Superior temporal gyrus (tissue), 1 donor: ENCODE data around the gene MXI1.
"Not testable (repeated sequence)": the region's sequence is repeated elsewhere in the genome, so short reads cannot be mapped to it uniquely, and the experiment has no call there.

Experiments used
- DNase-seq: peaks from one replicate; pipeline ENCODE4 v3.0.0-alpha.2; 2016; ENCODE audit errors: extremely low spot score

Gene MXI1

DNA sequence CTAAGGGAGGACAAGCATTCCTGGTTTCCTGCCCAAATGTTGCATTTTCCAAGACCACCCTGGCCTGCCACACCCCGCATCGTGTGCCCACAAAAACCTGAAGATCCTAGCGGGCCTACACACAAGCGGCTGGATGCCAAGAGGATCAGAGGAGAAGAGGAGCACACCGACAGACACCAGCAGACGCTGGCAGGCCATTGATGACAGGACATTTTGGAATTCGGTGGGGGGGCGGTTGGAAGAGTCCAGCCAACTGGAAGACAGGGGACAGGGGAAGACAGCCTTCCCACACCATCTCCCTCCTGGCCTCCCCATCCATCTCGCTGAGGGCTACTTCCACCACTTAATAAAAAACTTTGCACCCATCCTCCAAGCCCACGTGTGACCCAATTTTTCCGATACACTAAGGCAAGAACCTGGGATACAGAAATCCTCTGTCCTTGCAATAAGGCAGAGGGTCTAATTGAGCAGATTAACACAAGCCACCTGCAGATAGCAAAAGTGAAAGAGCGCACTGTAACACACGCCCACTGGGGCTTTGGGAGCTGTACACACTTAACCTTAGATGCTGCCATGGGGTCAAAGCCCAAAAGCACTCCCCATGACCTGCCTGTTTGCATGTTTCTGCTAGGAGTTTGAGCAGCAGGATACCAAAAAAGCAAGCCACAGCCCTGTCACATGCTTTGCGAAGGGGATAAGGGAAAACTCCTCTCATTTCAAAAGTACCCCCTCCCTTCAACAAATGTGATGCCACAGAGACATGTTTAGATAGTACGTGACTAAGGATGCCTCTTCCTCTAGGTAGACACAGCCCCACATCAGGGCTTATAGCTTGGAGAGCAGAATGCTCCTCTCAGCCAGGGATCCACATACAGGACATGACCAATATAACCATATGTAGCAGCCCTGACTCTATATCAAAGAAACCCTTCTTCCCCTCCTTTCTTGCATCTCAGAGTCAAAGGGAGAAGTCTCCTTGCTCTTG is 110.8 kb downstream of the MXI1 start:
- no peak for DNase-seq

DNA sequence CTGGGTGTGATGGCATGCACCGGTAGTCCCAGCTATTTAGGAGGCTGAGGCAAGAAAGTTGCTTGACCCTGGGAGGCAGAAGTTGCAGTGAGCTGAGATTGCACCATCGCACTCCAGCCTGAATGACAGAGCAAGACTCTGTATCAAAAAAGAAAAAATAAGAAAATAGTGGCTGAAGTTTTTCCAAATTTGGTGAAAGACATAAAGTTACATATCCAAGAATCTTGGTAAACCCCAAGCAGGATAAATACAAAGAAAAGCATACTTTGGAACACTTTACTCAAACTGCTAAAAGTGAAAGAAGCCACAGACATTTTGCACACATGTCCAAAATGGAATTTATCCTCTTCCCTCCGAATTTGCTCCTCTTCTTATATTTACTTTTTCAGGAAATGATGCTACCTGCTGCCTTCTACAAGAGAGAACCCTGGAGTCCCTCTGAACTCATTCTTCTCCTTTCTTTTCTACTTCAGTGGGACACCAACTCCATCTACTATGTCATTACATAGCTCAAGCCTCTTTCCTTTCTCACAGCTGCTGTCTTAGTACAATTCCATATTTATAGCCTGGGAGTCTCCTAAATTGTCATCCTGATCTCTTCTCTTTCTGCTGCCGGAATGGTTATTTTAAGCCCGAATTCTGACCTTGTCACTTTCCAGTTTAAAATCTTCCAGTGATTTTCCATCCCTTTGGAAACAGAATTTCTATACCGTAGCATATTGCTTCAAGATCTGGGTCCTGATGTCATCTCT is 114.6 kb downstream of the MXI1 start:
- DNase-seq: no peak

DNA sequence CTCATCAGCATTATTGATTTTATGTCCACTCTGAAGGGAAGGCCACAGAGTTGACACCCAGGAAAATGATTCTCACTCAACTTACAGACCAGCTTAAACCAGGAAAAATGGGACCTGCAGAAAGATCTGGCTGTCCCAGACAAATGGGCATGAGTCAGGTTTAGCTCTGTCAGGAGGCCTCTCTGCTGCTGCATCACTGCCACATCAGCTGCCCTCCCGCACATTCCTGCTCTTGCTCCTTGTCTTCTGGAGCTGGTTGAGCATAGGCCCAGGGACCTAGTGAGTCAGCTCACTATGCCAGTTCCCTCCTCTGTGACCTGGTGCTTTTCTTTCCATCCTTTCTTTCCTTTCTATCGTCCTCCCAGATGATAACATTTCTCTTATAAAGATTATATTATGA is 116.1 kb downstream of the MXI1 start:
- no peak for DNase-seq

DNA sequence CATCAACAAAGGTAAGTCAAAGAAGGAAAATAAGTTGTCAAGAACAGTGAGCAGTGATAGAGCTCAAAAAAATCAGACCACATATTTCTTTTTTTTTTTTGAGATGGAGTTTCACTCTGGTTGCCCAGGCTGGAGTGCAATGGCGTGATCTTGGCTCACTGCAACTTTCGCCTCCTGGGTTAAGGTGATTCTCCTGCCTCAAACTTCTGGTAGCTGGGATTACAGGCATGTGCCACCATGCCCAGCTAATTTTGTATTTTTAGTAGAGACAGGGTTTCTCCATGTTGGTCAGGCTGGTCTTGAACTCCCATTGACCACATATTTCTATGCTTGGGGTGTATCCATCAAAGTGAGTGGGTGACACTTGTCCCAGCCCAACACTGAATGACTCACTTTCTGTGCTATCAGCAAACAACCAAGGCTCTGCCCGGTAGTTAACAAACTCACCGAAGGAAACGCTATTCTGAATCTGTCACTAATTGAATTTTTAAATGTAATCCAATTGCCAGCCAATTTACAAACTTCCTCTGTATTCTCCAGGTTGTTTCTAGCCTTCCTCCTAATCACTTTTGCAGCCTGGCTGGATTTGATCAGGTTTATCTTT is 116.9 kb downstream of the MXI1 start:
- DNase-seq: no peak

- DNase-seq: no peak
Observed at GRCh38 chr10:110324805-110325280, 117.4 kb downstream of the MXI1 start.

GRCh38 chr10:110326351-110327032 is 119.1 kb downstream of the MXI1 start:
- no peak for DNase-seq

GRCh38 chr10:110327262-110327914 is 120.0 kb downstream of the MXI1 start:
- no peak for DNase-seq

- DNase-seq: no peak
Observed at GRCh38 chr10:110330675-110331074, 123.3 kb downstream of the MXI1 start.

DNA sequence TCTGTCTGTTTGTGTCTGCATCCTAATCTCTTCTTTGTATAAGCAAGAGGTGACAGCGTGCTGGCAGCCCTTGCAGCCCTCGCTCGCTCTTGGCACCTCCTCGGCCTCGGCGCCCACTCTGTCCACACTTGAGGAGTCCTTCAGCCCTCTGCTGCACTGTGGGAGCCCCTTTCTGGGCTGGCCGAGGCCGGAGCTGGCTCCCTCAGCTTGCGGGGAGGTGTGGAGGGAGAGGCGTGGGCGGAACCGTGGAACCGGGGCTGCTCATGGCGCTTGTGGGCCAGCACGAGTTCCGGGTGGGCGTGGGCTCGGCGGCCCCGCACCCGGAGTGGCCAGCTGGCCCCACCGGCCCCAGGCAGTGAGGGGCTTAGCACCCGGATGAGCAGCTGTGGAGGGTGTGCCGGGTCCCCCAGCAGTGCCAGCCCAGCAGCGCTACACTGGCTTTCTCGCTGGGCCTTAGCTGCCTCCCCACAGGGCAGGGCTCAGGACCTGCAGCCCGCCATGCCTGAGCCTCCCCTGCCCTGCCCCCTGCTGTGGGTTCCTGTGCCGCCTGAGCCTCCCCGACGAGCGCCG is 123.9 kb downstream of the MXI1 start:
- not testable (repeated sequence) for DNase-seq

DNA sequence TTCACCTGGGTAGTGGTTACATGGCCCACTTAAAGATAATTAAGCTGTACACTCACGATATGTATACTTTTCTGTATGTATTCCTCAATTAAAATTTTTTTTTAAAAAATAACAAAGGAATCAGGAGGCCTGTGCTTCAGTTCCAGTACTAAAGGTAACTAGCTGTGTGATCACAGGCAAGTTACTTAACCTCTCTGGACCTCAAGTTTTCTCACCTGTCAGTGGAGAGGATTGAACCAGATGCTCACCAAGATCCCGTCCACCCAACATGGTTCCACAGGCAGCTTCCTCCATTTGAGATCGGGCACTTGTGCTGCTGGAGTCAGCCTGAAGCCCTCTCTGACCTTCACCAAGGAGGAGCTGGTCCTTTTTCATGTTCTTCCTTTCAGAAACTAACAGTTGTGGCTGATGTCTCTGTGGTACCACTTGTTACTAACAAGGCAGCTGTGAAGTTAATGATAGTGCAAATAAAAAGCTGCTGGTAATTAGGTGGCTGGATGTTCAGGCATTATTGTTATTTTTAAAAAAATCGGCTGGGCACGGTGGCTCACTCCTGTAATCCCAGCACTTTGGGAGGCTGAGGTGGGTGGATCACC is 126.8 kb downstream of the MXI1 start:
- DNase-seq: no peak

DNA sequence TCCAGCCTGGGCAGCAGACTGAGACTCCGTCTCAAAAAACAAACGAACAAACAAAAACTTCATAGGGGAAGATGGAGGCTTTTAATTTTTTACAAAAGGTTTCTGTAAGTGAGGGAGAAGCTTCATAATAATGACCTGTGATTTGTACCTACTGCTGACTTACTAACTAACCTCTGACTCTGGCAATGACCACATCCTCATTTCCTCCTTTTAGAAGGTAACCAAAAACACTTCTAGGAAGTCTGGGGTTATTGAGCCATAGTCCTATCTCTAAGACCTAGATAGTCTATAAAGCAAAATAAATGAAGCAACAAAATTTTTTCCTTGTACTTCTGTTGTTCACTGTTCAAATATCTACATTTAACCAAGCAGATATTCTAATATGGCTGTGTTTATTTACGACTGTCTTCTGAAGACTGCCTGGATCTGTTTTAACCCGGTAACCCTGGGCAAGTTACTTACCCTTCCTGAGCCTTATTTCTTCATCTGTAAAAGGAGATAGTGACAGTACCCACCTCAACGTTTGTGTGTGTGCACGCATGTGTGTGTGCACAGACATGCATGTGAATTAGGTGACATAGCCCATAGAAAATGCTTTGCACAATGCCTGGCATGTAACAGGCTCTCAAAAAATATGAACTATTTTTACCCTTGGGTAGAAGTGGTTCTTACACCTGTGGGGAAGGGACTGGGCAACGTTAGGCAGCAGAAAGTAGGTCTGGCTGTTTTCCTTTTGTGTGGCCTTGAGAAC is 128.1 kb downstream of the MXI1 start:
- no peak for DNase-seq

- peak; percentile 39 for DNase-seq
Observed at GRCh38 chr10:110336111-110336721, 128.8 kb downstream of the MXI1 start.
